Stomach (tissue), 19 donors: Measurements from ENCODE around the gene MUC12. TPM values are rescaled to one million over a fixed set of nuclear protein-coding genes. Genes with fewer than 3 reads are reported as not detected.
"Not testable (repeated sequence)": the region's sequence is repeated elsewhere in the genome, so short reads cannot be mapped to it uniquely, and the experiment has no call there.

Experiments
- DNase-seq, 2 donors: peaks; one replicate each; pipeline versions ENCODE4 v3.0.0 to v3.0.0-alpha.2; 2013 to 2019
- H3K27ac ChIP-seq, 5 donors: fragments of 200-600 bp in 4 of 5; sonication (generic) in 4 of 5; one replicate each; pipeline ENCODE4 v1.5.1; 2013 to 2019; ENCODE audit warnings: mild to moderate bottlenecking in 1 of 5, moderate library complexity in 1 of 5
- H3K27me3 ChIP-seq, 3 donors: fragments of 200-600 bp; sonication (generic); one replicate each; pipeline ENCODE4 v1.5.1; 2017 to 2019; ENCODE audit warnings: mixed run types in 1 of 3
- H3K36me3 ChIP-seq, 4 donors: fragments of 200-600 bp; sonication (generic); 1 replicate in 3 of 4; 2 replicates in 1 of 4; pipeline ENCODE4 v1.5.1; 2016 to 2019
- H3K4me1 ChIP-seq, 4 donors: fragments of 200-600 bp; sonication (generic); one replicate each; pipeline ENCODE4 v1.5.1; 2016 to 2019
- H3K4me3 ChIP-seq, 4 donors: fragments of 200-600 bp; sonication (generic) in 3 of 4; one replicate each; pipeline ENCODE4 v1.5.1; 2016 to 2019; ENCODE audit warnings: mild to moderate bottlenecking in 1 of 4
- H3K9me3 ChIP-seq, 4 donors: fragments of 200-600 bp; sonication (generic); one replicate each; pipeline ENCODE4 v1.5.1; 2016 to 2019
- CTCF ChIP-seq, 7 experiments: fragments of 450-650 bp in 4 of 7; fragments of 200-600 bp in 3 of 7; sonication (generic) in 3 of 7; IDR thresholded peaks; one replicate each; pipeline ENCODE4 v1.5.1; 2016 to 2019; ENCODE audit warnings: antibody characterized with exemption in 7 of 7, control low read depth in 2 of 7, mild to moderate bottlenecking in 1 of 7
- EP300 ChIP-seq: sonication (generic); formaldehyde crosslinking; IDR thresholded peaks from one replicate; pipeline ENCODE4 v1.6.1; 2017; ENCODE audit warnings: antibody characterized with exemption
- POLR2A ChIP-seq, 4 donors: fragments of 450-650 bp; IDR thresholded peaks; one replicate each; pipeline ENCODE4 v1.6.1; 2016; ENCODE audit warnings: antibody characterized with exemption in 4 of 4, control low read depth in 2 of 4, mild to moderate bottlenecking in 1 of 4, moderate library complexity in 1 of 4
- POLR2AphosphoS5 ChIP-seq, 3 donors: sonication (generic); formaldehyde crosslinking; IDR thresholded peaks; one replicate each; pipeline ENCODE4 v1.6.1; 2016; ENCODE audit warnings: antibody characterized with exemption in 3 of 3
- WGBS, 5 donors: extraction: QIAGEN DNeasy Blood & Tissue Kit in 3 of 5; methylation state at CpG; one replicate each; pipeline versions ENCODE4 v1.1.5 to v1.1.7; 2013 to 2018; 5-methylcytosine and 5-hydroxymethylcytosine counted together
- intact Hi-C: fragments of 100-400 bp; cut with DNase I; formaldehyde crosslinking; loops from one replicate; pipeline ENCODE4 v1.15.1; 2023; ENCODE audit warnings: low total_unique reads
- long read RNA-seq, 10 donors: transcript quantifications; one replicate each; lab custom pipeline, GENCODE V29; 2026
- polyA plus RNA-seq, 3 donors: library from polyadenylated mRNA; stranded (reverse); fragments of 200-250 nt; gene quantifications; one replicate each; pipeline ENCODE4 v1.2.3, GENCODE V29; 2013
- total RNA-seq, 5 donors: library from RNA; depleted of rRNA; stranded (reverse); fragments of >200 nt; gene quantifications; one replicate each; pipeline versions ENCODE4 v1.1.0 to v1.2.3, GENCODE V29; 2014 to 2016
- donor health status: healthy with polysubstance abuse.
- donor health status: Bipolar disorder and iron deficiency.
- donor health status: healthy.

The MUC12 gene
- 10 to 100 TPM in 1 of 5 donors, under 1 TPM in 3, not detected in 1; under 0.01 to 76.8 (median 0.58) TPM for total RNA-seq
- polyA plus RNA-seq: 10 to 100 TPM in 1 of 3 donors, 1 to 10 TPM in 2; 1.4 to 13.9 (median 5.5) TPM
- long read RNA-seq, donor 1: 0 reads
- long read RNA-seq, donor 2, partial matches to known transcripts: 0 of 1 reads
- long read RNA-seq, donor 2, other reads (novel, unspliced or antisense): 0 of 1 reads
- long read RNA-seq, donor 3: 0 reads
- long read RNA-seq, donor 4: 0 reads
- long read RNA-seq, donor 5: 0 reads
- long read RNA-seq, donor 6, partial matches to known transcripts: 0 of 3 reads
- long read RNA-seq, donor 6, other reads (novel, unspliced or antisense): 0 of 3 reads
- long read RNA-seq, donor 7: 0 reads
- long read RNA-seq, donor 8, partial matches to known transcripts: 0 of 6 reads
- long read RNA-seq, donor 8, other reads (novel, unspliced or antisense): 5 of 6 reads
- long read RNA-seq, donor 9: 0 reads
- long read RNA-seq, donor 10: 0 reads

- Histone ChIP-seq H3K27me3 (peaks cover 22 to 88% (median 48%) of the 10 kb centered on the region in 3 donors), H3K36me3 (no peaks in the 10 kb centered on the region), H3K4me3 (no peak within 1 kb of the TSS), H3K9me3 (peaks cover 0 to 4% (median under 1%) of the 10 kb centered on the region in 4 donors), H3K27ac (no peak within 1 kb of the TSS), H3K4me1 (peaks cover 15 to 22% (median 20%) of the 10 kb centered on the region in 4 donors)
- TF ChIP-seq EP300 (no peak), CTCF (IDR thresholded peaks at IDR 0.05) (no peak), POLR2AphosphoS5 (IDR thresholded peaks at IDR 0.05) (no peak), POLR2A (IDR thresholded peaks at IDR 0.05) (no peak)
- 49 to 61% (median 59%) methylated on average over 12 of the region's 12 CpGs for WGBS, 5 donors
- no peak for DNase-seq
- intact Hi-C loops: no loop called here
Observed at GRCh38 chr7:100969066-100969615, at the start of gene MUC12. Gene MUC12 (plus strand): TSS chr7:100969565. CDS start chr7:100969623, 58 bp downstream.

GRCh38 chr7:100919779-100920437, 49.5 kb upstream of the MUC12 start:
- H3K4me1 ChIP-seq, H3K9me3 ChIP-seq, H3K27me3 ChIP-seq, DNase-seq, H3K36me3 ChIP-seq, H3K4me3 ChIP-seq, intact Hi-C loops, H3K27ac ChIP-seq: not testable (repeated sequence)
- WGBS, 5 donors: 72 to 75% (median 72%) methylated on average over 9 of the region's 9 CpGs

GRCh38 chr7:100921039-100921438, 48.3 kb upstream of the MUC12 start:
- no peak overlapping the region for H3K27ac ChIP-seq
- TF ChIP-seq POLR2A (IDR thresholded peaks at IDR 0.05): no peak
- no peak for TF ChIP-seq POLR2AphosphoS5 (IDR thresholded peaks at IDR 0.05)
- no peak for TF ChIP-seq CTCF (IDR thresholded peaks at IDR 0.05)
- no peak for TF ChIP-seq EP300
- no peak for DNase-seq
- H3K9me3 ChIP-seq: no peaks in the 10 kb centered on the region
- H3K4me1 ChIP-seq: peaks cover 0 to 5% (median 0%) of the 10 kb centered on the region in 4 donors
- H3K36me3 ChIP-seq: no peaks in the 10 kb centered on the region
- H3K4me3 ChIP-seq: no peak overlapping the region
- H3K27me3 ChIP-seq: peaks cover 0 to 6% (median 0%) of the 10 kb centered on the region in 3 donors
- intact Hi-C loops: no loop called here

- H3K9me3 ChIP-seq, H3K27ac ChIP-seq, DNase-seq, intact Hi-C loops, H3K36me3 ChIP-seq, H3K4me3 ChIP-seq, H3K27me3 ChIP-seq, H3K4me1 ChIP-seq: not testable (repeated sequence)
- WGBS, 5 donors: 48 to 60% (median 51%) methylated on average over 4 of the region's 4 CpGs
Observed at GRCh38 chr7:100923616-100924015, 45.7 kb upstream of the MUC12 start.

- peaks cover 0 to 9% (median 0%) of the 10 kb centered on the region in 4 donors for H3K9me3 ChIP-seq
- 94 to 100% (median 96%) methylated on average over 1 of the region's 1 CpG for WGBS, 5 donors
- no peak for DNase-seq
- H3K4me3 ChIP-seq: no peak overlapping the region
- H3K27me3 ChIP-seq: peaks cover 0 to 18% (median 0%) of the 10 kb centered on the region in 3 donors
- no peak for TF ChIP-seq CTCF (IDR thresholded peaks at IDR 0.05)
- TF ChIP-seq EP300: no peak
- TF ChIP-seq POLR2AphosphoS5 (IDR thresholded peaks at IDR 0.05): no peak
- no peak for TF ChIP-seq POLR2A (IDR thresholded peaks at IDR 0.05)
- H3K4me1 ChIP-seq: no peaks in the 10 kb centered on the region
- no peak overlapping the region for H3K27ac ChIP-seq
- intact Hi-C loops: no loop called here
- no peaks in the 10 kb centered on the region for H3K36me3 ChIP-seq
Observed at GRCh38 chr7:100929808-100930174, 39.6 kb upstream of the MUC12 start.
